HepG2 (cell line): ENCODE results near the gene INPP5E. TPM values are rescaled to one million over a fixed set of nuclear protein-coding genes. Genes with fewer than 3 reads are reported as not detected.

Experiments
- BCL6 ChIP-seq: IDR thresholded peaks from 2 replicates; pipeline ENCODE4 v1.6.1; 2016; ENCODE audit warnings: missing genetic modification reagents, missing compliant biosample characterization
- CERS6 ChIP-seq: sonication (generic); formaldehyde crosslinking; IDR thresholded peaks from 2 replicates; pipeline ENCODE4 v1.5.0; 2020; ENCODE audit warnings: missing genetic modification reagents
- GABPB1 ChIP-seq: IDR thresholded peaks from 2 replicates; pipeline ENCODE4 v1.6.1; 2016; ENCODE audit warnings: mild to moderate bottlenecking, missing genetic modification reagents, moderate library complexity, missing compliant biosample characterization
- GATAD2A ChIP-seq: IDR thresholded peaks from 2 replicates; pipeline ENCODE4 v1.6.1; 2016
- HOXA3 ChIP-seq: sonication (generic); formaldehyde crosslinking; IDR thresholded peaks from 2 replicates; pipeline ENCODE4 v1.5.0; 2020; ENCODE audit warnings: missing genetic modification reagents
- JUND ChIP-seq: sonication (generic); formaldehyde crosslinking; IDR thresholded peaks from 2 replicates; pipeline ENCODE4 v1.8.0; 2022; ENCODE audit warnings: mild to moderate bottlenecking, missing genetic modification reagents
- KDM4B ChIP-seq: sonication (generic); formaldehyde crosslinking; IDR thresholded peaks from 2 replicates; pipeline ENCODE4 v1.4.0; 2020; ENCODE audit warnings: missing genetic modification reagents
- MTERF4 ChIP-seq: sonication (generic); formaldehyde crosslinking; IDR thresholded peaks from 2 replicates; pipeline ENCODE4 v1.8.0; 2023; ENCODE audit warnings: mild to moderate bottlenecking, missing genetic modification reagents
- MYC ChIP-seq: sonication (generic); formaldehyde crosslinking; IDR thresholded peaks from 2 replicates; pipeline ENCODE4 v1.9.0; 2021; ENCODE audit warnings: missing genetic modification reagents, borderline replicate concordance
- NFKB2 ChIP-seq: sonication (generic); formaldehyde crosslinking; IDR thresholded peaks from 2 replicates; pipeline ENCODE4 v1.4.0; 2020; ENCODE audit warnings: missing genetic modification reagents, borderline replicate concordance
- PAXIP1 ChIP-seq: sonication (generic); formaldehyde crosslinking; conservative IDR thresholded peaks from 2 replicates; pipeline ENCODE4 v1.4.0; 2020; ENCODE audit warnings: mild to moderate bottlenecking, missing genetic modification reagents, moderate library complexity
- PHF8 ChIP-seq: sonication (generic); formaldehyde crosslinking; IDR thresholded peaks from 2 replicates; pipeline ENCODE4 v1.5.0; 2020; ENCODE audit warnings: missing genetic modification reagents
- POLR2G ChIP-seq: fragments of 200-400 bp; formaldehyde crosslinking; IDR thresholded peaks from 2 replicates; pipeline ENCODE4 v1.6.1; 2018; ENCODE audit warnings: mild to moderate bottlenecking, low read depth, low read length, moderate library complexity
- TFE3 ChIP-seq: IDR thresholded peaks from 2 replicates; pipeline ENCODE4 v1.6.1; 2016
- ZBTB21 ChIP-seq: sonication (generic); formaldehyde crosslinking; IDR thresholded peaks from 2 replicates; pipeline ENCODE4 v1.4.0; 2020; ENCODE audit warnings: missing genetic modification reagents
- ZFP90 ChIP-seq: sonication (generic); formaldehyde crosslinking; IDR thresholded peaks from 2 replicates; pipeline ENCODE4 v1.8.0; 2022; ENCODE audit warnings: missing genetic modification reagents, mild to moderate bottlenecking, inconsistent platforms, borderline replicate concordance
- ZMYM3 ChIP-seq: sonication (generic); formaldehyde crosslinking; IDR thresholded peaks from 2 replicates; pipeline ENCODE4 v1.5.1; 2020; ENCODE audit warnings: mild to moderate bottlenecking, missing genetic modification reagents
- ZNF33B ChIP-seq: sonication (generic); formaldehyde crosslinking; IDR thresholded peaks from 2 replicates; pipeline ENCODE4 v1.5.1; 2020; ENCODE audit warnings: mild to moderate bottlenecking, missing genetic modification reagents
- ZNF556 ChIP-seq: sonication (generic); formaldehyde crosslinking; IDR thresholded peaks from 2 replicates; pipeline ENCODE4 v1.4.0; 2020; ENCODE audit warnings: mild to moderate bottlenecking, missing genetic modification reagents, borderline replicate concordance
- ZNF761 ChIP-seq: sonication (generic); formaldehyde crosslinking; conservative IDR thresholded peaks from 2 replicates; pipeline ENCODE4 v1.4.0; 2020; ENCODE audit warnings: mild to moderate bottlenecking, missing genetic modification reagents
- polyA plus RNA-seq, 8 experiments: library from polyadenylated mRNA; depleted of rRNA in 3 of 8; stranded (reverse) in 7 of 8; unstranded in 1 of 8; fragments of >200 nt; fragmentation: Illumina TruSeq in 4 of 8; extraction: Trizol in 4 of 8; gene quantifications; 2 replicates each; pipeline versions ENCODE4 v1.2.1 to v1.2.3, GENCODE V29; 2011 to 2016; ENCODE audit warnings: low read depth in 4 of 8, missing spikeins in 1 of 8, mixed read lengths in 1 of 8; ENCODE audit not compliant: insufficient read depth in 1 of 8
- total RNA-seq, 5 experiments: library from RNA; depleted of rRNA; stranded (reverse); fragments of >200 nt; fragmentation: Illumina TruSeq; extraction: Trizol; gene quantifications; 2 replicates each; pipeline ENCODE4 v1.2.3, GENCODE V29; 2016; ENCODE audit warnings: low read depth in 1 of 5

The INPP5E gene
- total and polyA plus RNA-seq, 2 of the 13 experiments (the other 11 are each of a cell fraction or from before 2014, with no cell fraction given) = 5.5 TPM

GRCh38 chr9:136485049-136486045 is 45.7 kb upstream of the INPP5E start (continued):
- TF ChIP-seq MTERF4 (CRISPR knock-in tag) (no peak), ZNF556 (0 out of 2 replicates have a peak, but pooled peaks have one; percentile 35), PHF8 (no peak), KDM4B (CRISPR knock-in tag) (no peak), TFE3 (no peak), JUND (CRISPR knock-in tag) (no peak), ZNF33B (no peak), ZMYM3 (no peak), NFKB2 (CRISPR knock-in tag) (no peak), ZNF761 (CRISPR knock-in tag) (0 out of 2 replicates have a peak, but pooled peaks have one; percentile 54), BCL6 (CRISPR knock-in tag) (0 out of 2 replicates have a peak, but pooled peaks have one; percentile 33), MYC (CRISPR knock-in tag) (peak; percentile 22; the same call in 1 of the 2 replicates), HOXA3 (CRISPR knock-in tag) (peak; percentile 33; the same call in 1 of the 2 replicates), POLR2G (no peak), GABPB1 (CRISPR knock-in tag) (0 out of 2 replicates have a peak, but pooled peaks have one; percentile 14), GATAD2A (CRISPR knock-in tag) (peak; percentile 41), CERS6 (CRISPR knock-in tag) (no peak), ZBTB21 (peak; percentile 58; the same call in 1 of the 2 replicates), PAXIP1 (CRISPR knock-in tag) (peak; percentile 29; the same call in 1 of the 2 replicates), ZFP90 (CRISPR knock-in tag) (no peak)
